ENCODE measurements around the gene TPPP2.

The TPPP2 gene

GRCh38 chr14:21071225-21072030 lies 41.4 kb downstream of the TPPP2 start:
- H3K79me1 ChIP-seq (ENCODE audit: low read depth, low read length), result peaks cover 7% of the 10 kb centered on the region
- no CpG with 5 or more reads among the region's 37 CpGs for WGBS, 2 donors (ENCODE audit: extremely low coverage in 2 of 2, insufficient read length in 2 of 2, insufficient replicate concordance in 1 of 2)
- peak overlapping the region; percentile 95 for H3K9ac ChIP-seq (ENCODE audit: low read depth, low read length, poor library complexity)
- peak overlapping the region; percentile 90 for H2BK15ac ChIP-seq (ENCODE audit: low read length)
- peak; percentile 74 for DNase-seq (ENCODE audit: low spot score)
- peak overlapping the region; percentile 4 for H3K4ac ChIP-seq (ENCODE audit: low read length)
- H3K27ac ChIP-seq (replicated peaks; ENCODE audit: low read length), result peak overlapping the region; percentile 94
- peak overlapping the region; percentile 27 for H2BK12ac ChIP-seq (ENCODE audit: low read length)
- H3K9me3 ChIP-seq (replicated peaks in 1 of 2; ENCODE audit: control insufficient read depth in 2 of 2, insufficient read depth in 1 of 2, low read depth in 1 of 2, low read length in 2 of 2), result no peaks in the 10 kb centered on the region
- H2AK5ac ChIP-seq (ENCODE audit: low read depth, low read length), result peak overlapping the region; percentile 93
- peak overlapping the region; percentile 95 for H2BK120ac ChIP-seq (ENCODE audit: low read depth, low read length)
- no peak overlapping the region for H4K8ac ChIP-seq (ENCODE audit: low read depth, low read length)
- peak overlapping the region; percentile 10 for H3K14ac ChIP-seq (ENCODE audit: low read length)
- peak overlapping the region; percentile 50 for H3K23ac ChIP-seq (ENCODE audit: low read depth, low read length, poor library complexity)
- H2AFZ ChIP-seq (ENCODE audit: low read length), result peak overlapping the region; percentile 72
- H3K36me3 ChIP-seq (replicated peaks in 1 of 2; ENCODE audit: control insufficient read depth in 2 of 2, insufficient read depth in 2 of 2, low read length in 2 of 2), result peaks cover 31 to 43% of the 10 kb centered on the region in 2 donors
- peak overlapping the region; percentile 93 for H4K91ac ChIP-seq (ENCODE audit: low read depth, low read length, poor library complexity)
- H2BK5ac ChIP-seq (ENCODE audit: low read length), result peak overlapping the region; percentile 99
- H3K4me3 ChIP-seq (ENCODE audit: low read length in 2 of 2), result peak overlapping the region; percentile 59 to 85
- H3K4me1 ChIP-seq (ENCODE audit: control insufficient read depth in 2 of 2, insufficient read depth in 1 of 2, low read depth in 1 of 2, low read length in 2 of 2), result peaks cover 9 to 14% of the 10 kb centered on the region in 2 donors
- H3K4me2 ChIP-seq (ENCODE audit: insufficient read depth, low read length, poor library complexity, severe bottlenecking), result peak overlapping the region; percentile 84
- H3K27me3 ChIP-seq (ENCODE audit: control insufficient read depth in 3 of 3, insufficient read depth in 3 of 3, low read depth in 1 of 3, low read length in 3 of 3), result no peaks in the 10 kb centered on the region
- peak overlapping the region; percentile 99 for H3K18ac ChIP-seq (ENCODE audit: low read length)

- H4K8ac ChIP-seq (ENCODE audit: low read depth, low read length), result no peak overlapping the region
- no peak overlapping the region for H3K4ac ChIP-seq (ENCODE audit: low read length)
- H2BK120ac ChIP-seq (ENCODE audit: low read depth, low read length), result no peak overlapping the region
- no peak overlapping the region for H3K14ac ChIP-seq (ENCODE audit: low read length)
- H4K91ac ChIP-seq (ENCODE audit: low read depth, low read length, poor library complexity), result no peak overlapping the region
- H3K4me3 ChIP-seq (ENCODE audit: low read length in 2 of 2), result peak overlapping the region in 1 of 2 donors; percentile 59
- no peak overlapping the region for H2BK12ac ChIP-seq (ENCODE audit: low read length)
- H3K18ac ChIP-seq (ENCODE audit: low read length), result no peak overlapping the region
- H3K36me3 ChIP-seq (replicated peaks in 1 of 2; ENCODE audit: control insufficient read depth in 2 of 2, insufficient read depth in 2 of 2, low read length in 2 of 2), result peaks cover 35 to 49% of the 10 kb centered on the region in 2 donors
- no peaks in the 10 kb centered on the region for H3K27me3 ChIP-seq (ENCODE audit: control insufficient read depth in 3 of 3, insufficient read depth in 3 of 3, low read depth in 1 of 3, low read length in 3 of 3)
- peak overlapping the region; percentile 94 for H3K27ac ChIP-seq (replicated peaks; ENCODE audit: low read length)
- H2BK5ac ChIP-seq (ENCODE audit: low read length), result no peak overlapping the region
- H3K4me1 ChIP-seq (ENCODE audit: control insufficient read depth in 2 of 2, insufficient read depth in 1 of 2, low read depth in 1 of 2, low read length in 2 of 2), result peaks cover 9 to 14% of the 10 kb centered on the region in 2 donors
- peak overlapping the region; percentile 72 for H2AFZ ChIP-seq (ENCODE audit: low read length)
- H3K4me2 ChIP-seq (ENCODE audit: insufficient read depth, low read length, poor library complexity, severe bottlenecking), result peak overlapping the region; percentile 84
- no CpG with 5 or more reads among the region's 4 CpGs for WGBS, 2 donors (ENCODE audit: extremely low coverage in 2 of 2, insufficient read length in 2 of 2, insufficient replicate concordance in 1 of 2)
- no peak overlapping the region for H2BK15ac ChIP-seq (ENCODE audit: low read length)
- no peak for DNase-seq (ENCODE audit: low spot score)
- H3K9me3 ChIP-seq (replicated peaks in 1 of 2; ENCODE audit: control insufficient read depth in 2 of 2, insufficient read depth in 1 of 2, low read depth in 1 of 2, low read length in 2 of 2), result no peaks in the 10 kb centered on the region
- no peak overlapping the region for H2AK5ac ChIP-seq (ENCODE audit: low read depth, low read length)
- no peak overlapping the region for H3K23ac ChIP-seq (ENCODE audit: low read depth, low read length, poor library complexity)
- H3K79me1 ChIP-seq (ENCODE audit: low read depth, low read length), result peaks cover 7% of the 10 kb centered on the region
- no peak overlapping the region for H3K9ac ChIP-seq (ENCODE audit: low read depth, low read length, poor library complexity)
Measured at GRCh38 chr14:21072031-21072473, 42.0 kb downstream of the TPPP2 start.

GRCh38 chr14:21072781-21073339 lies 42.8 kb downstream of the TPPP2 start:
- Histone ChIP-seq H3K4me1 (ENCODE audit: control insufficient read depth in 2 of 2, insufficient read depth in 1 of 2, low read depth in 1 of 2, low read length in 2 of 2) (peaks cover 9 to 14% of the 10 kb centered on the region in 2 donors), H3K27ac (replicated peaks; ENCODE audit: low read length) (no peak overlapping the region), H3K79me1 (ENCODE audit: low read depth, low read length) (peaks cover 7% of the 10 kb centered on the region), H4K8ac (ENCODE audit: low read depth, low read length) (no peak overlapping the region), H2BK120ac (ENCODE audit: low read depth, low read length) (no peak overlapping the region), H2BK12ac (ENCODE audit: low read length) (no peak overlapping the region), H3K18ac (ENCODE audit: low read length) (peak overlapping the region; percentile 11), H3K23ac (ENCODE audit: low read depth, low read length, poor library complexity) (no peak overlapping the region), H3K36me3 (replicated peaks in 1 of 2; ENCODE audit: control insufficient read depth in 2 of 2, insufficient read depth in 2 of 2, low read length in 2 of 2) (peaks cover 40 to 57% of the 10 kb centered on the region in 2 donors), H2BK5ac (ENCODE audit: low read length) (no peak overlapping the region), H2BK15ac (ENCODE audit: low read length) (peak overlapping the region; percentile 13), H3K4ac (ENCODE audit: low read length) (no peak overlapping the region), H3K9me3 (replicated peaks in 1 of 2; ENCODE audit: control insufficient read depth in 2 of 2, insufficient read depth in 1 of 2, low read depth in 1 of 2, low read length in 2 of 2) (no peaks in the 10 kb centered on the region), H2AK5ac (ENCODE audit: low read depth, low read length) (no peak overlapping the region), H3K4me3 (ENCODE audit: low read length in 2 of 2) (no peak overlapping the region), H4K91ac (ENCODE audit: low read depth, low read length, poor library complexity) (no peak overlapping the region), H3K4me2 (ENCODE audit: insufficient read depth, low read length, poor library complexity, severe bottlenecking) (no peak overlapping the region), H2AFZ (ENCODE audit: low read length) (no peak overlapping the region), H3K27me3 (ENCODE audit: control insufficient read depth in 3 of 3, insufficient read depth in 3 of 3, low read depth in 1 of 3, low read length in 3 of 3) (no peaks in the 10 kb centered on the region), H3K14ac (ENCODE audit: low read length) (no peak overlapping the region), H3K9ac (ENCODE audit: low read depth, low read length, poor library complexity) (no peak overlapping the region)
- DNase-seq (ENCODE audit: low spot score), result no peak
- no CpG with 5 or more reads among the region's 9 CpGs for WGBS, 2 donors (ENCODE audit: extremely low coverage in 2 of 2, insufficient read length in 2 of 2, insufficient replicate concordance in 1 of 2)

GRCh38 chr14:21073921-21074320 lies 43.9 kb downstream of the TPPP2 start:
- H3K36me3 ChIP-seq (replicated peaks in 1 of 2; ENCODE audit: control insufficient read depth in 2 of 2, insufficient read depth in 2 of 2, low read length in 2 of 2), result peaks cover 51 to 68% of the 10 kb centered on the region in 2 donors
- peak overlapping the region; percentile 6 for H3K9ac ChIP-seq (ENCODE audit: low read depth, low read length, poor library complexity)
- no peak overlapping the region for H3K27ac ChIP-seq (replicated peaks; ENCODE audit: low read length)

More at GRCh38 chr14:21073921-21074320, 43.9 kb downstream of the TPPP2 start:
- Histone ChIP-seq H3K14ac (ENCODE audit: low read length) (no peak overlapping the region), H2BK12ac (ENCODE audit: low read length) (no peak overlapping the region), H2BK15ac (ENCODE audit: low read length) (no peak overlapping the region), H2AK5ac (ENCODE audit: low read depth, low read length) (no peak overlapping the region), H4K8ac (ENCODE audit: low read depth, low read length) (no peak overlapping the region), H3K9me3 (replicated peaks in 1 of 2; ENCODE audit: control insufficient read depth in 2 of 2, insufficient read depth in 1 of 2, low read depth in 1 of 2, low read length in 2 of 2) (no peaks in the 10 kb centered on the region), H2AFZ (ENCODE audit: low read length) (no peak overlapping the region), H3K79me1 (ENCODE audit: low read depth, low read length) (peaks cover 7% of the 10 kb centered on the region), H2BK5ac (ENCODE audit: low read length) (no peak overlapping the region), H3K4me2 (ENCODE audit: insufficient read depth, low read length, poor library complexity, severe bottlenecking) (no peak overlapping the region), H3K4me3 (ENCODE audit: low read length in 2 of 2) (no peak overlapping the region), H4K91ac (ENCODE audit: low read depth, low read length, poor library complexity) (no peak overlapping the region), H3K23ac (ENCODE audit: low read depth, low read length, poor library complexity) (no peak overlapping the region), H3K27me3 (ENCODE audit: control insufficient read depth in 3 of 3, insufficient read depth in 3 of 3, low read depth in 1 of 3, low read length in 3 of 3) (no peaks in the 10 kb centered on the region), H2BK120ac (ENCODE audit: low read depth, low read length) (no peak overlapping the region), H3K18ac (ENCODE audit: low read length) (no peak overlapping the region), H3K4ac (ENCODE audit: low read length) (no peak overlapping the region), H3K4me1 (ENCODE audit: control insufficient read depth in 2 of 2, insufficient read depth in 1 of 2, low read depth in 1 of 2, low read length in 2 of 2) (peaks cover 8% of the 10 kb centered on the region in 2 donors)
- no CpG with 5 or more reads among the region's 9 CpGs for WGBS, 2 donors (ENCODE audit: extremely low coverage in 2 of 2, insufficient read length in 2 of 2, insufficient replicate concordance in 1 of 2)
- DNase-seq (ENCODE audit: low spot score), result no peak

Measured in neuronal stem cell (in vitro differentiated cells).